HepG2 (cell line): ENCODE data around the gene LTB4R. TPM values are rescaled to one million over a fixed set of nuclear protein-coding genes. Genes with fewer than 3 reads are reported as not detected.

Experiments used
- CCDC6 ChIP-seq: sonication (generic); formaldehyde crosslinking; IDR thresholded peaks from 2 replicates; pipeline ENCODE4 v1.8.1; 2022; ENCODE audit warnings: mild to moderate bottlenecking, missing genetic modification reagents, moderate library complexity
- ELF3 ChIP-seq: IDR thresholded peaks from 2 replicates; pipeline ENCODE4 v1.6.1; 2016; ENCODE audit warnings: missing genetic modification reagents, missing compliant biosample characterization
- GATA4 ChIP-seq: sonication (generic); IDR thresholded peaks from 2 replicates; pipeline ENCODE4 v1.6.1; 2016; ENCODE audit warnings: antibody characterized with exemption, low read depth, borderline replicate concordance
- HBP1 ChIP-seq: IDR thresholded peaks from 2 replicates; pipeline ENCODE4 v1.6.1; 2016; ENCODE audit warnings: low read depth, control low read depth
- LCORL ChIP-seq, 2 experiments: fragments of 450-650 bp in 1 of 2; sonication (generic) in 1 of 2; formaldehyde crosslinking in 1 of 2; IDR thresholded peaks; 2 replicates each; pipeline versions ENCODE4 v1.5.0 to v1.6.1; 2017 to 2020; ENCODE audit warnings: antibody characterized with exemption in 1 of 2, missing genetic modification reagents in 1 of 2
- NR2F1 ChIP-seq, 2 experiments: fragments of 450-650 bp in 1 of 2; formaldehyde crosslinking in 1 of 2; IDR thresholded peaks; 2 replicates each; pipeline versions ENCODE4 v1.5.0 to v1.6.1; 2016 to 2020; ENCODE audit warnings: mild to moderate bottlenecking in 1 of 2, missing compliant biosample characterization in 1 of 2, missing genetic modification reagents in 1 of 2, moderate library complexity in 1 of 2
- PCBP1 ChIP-seq: fragments of 200-400 bp; formaldehyde crosslinking; IDR thresholded peaks from 2 replicates; pipeline ENCODE4 v1.6.1; 2017; ENCODE audit warnings: mild to moderate bottlenecking, low read depth, low read length, borderline replicate concordance
- RCOR2 ChIP-seq: IDR thresholded peaks from 2 replicates; pipeline ENCODE4 v1.6.1; 2016; ENCODE audit warnings: missing biosample characterization, missing genetic modification reagents
- SNRNP70 ChIP-seq: fragments of 200-400 bp; formaldehyde crosslinking; IDR thresholded peaks from 2 replicates; pipeline ENCODE4 v1.6.1; 2017; ENCODE audit warnings: mild to moderate bottlenecking, low read depth, low read length, moderate library complexity
- ZFP82 ChIP-seq: sonication (generic); formaldehyde crosslinking; IDR thresholded peaks from 2 replicates; pipeline ENCODE4 v1.5.1; 2020; ENCODE audit warnings: mild to moderate bottlenecking, missing genetic modification reagents, borderline replicate concordance
- ZGPAT ChIP-seq: IDR thresholded peaks from 2 replicates; pipeline ENCODE4 v1.6.1; 2016; ENCODE audit warnings: mild to moderate bottlenecking
- ZNF232 ChIP-seq: sonication (generic); formaldehyde crosslinking; IDR thresholded peaks from 2 replicates; pipeline ENCODE4 v1.4.0; 2020; ENCODE audit warnings: missing genetic modification reagents, borderline replicate concordance
- ZNF274 ChIP-seq: sonication (generic); formaldehyde crosslinking; IDR thresholded peaks from 2 replicates; pipeline ENCODE4 v1.5.1; 2020; ENCODE audit warnings: mild to moderate bottlenecking, missing genetic modification reagents
- ZNF547 ChIP-seq: sonication (generic); formaldehyde crosslinking; IDR thresholded peaks from 2 replicates; pipeline ENCODE4 v1.5.1; 2020; ENCODE audit warnings: mild to moderate bottlenecking, missing genetic modification reagents
- ZNF569 ChIP-seq: sonication (generic); formaldehyde crosslinking; IDR thresholded peaks from 2 replicates; pipeline ENCODE4 v1.5.0; 2020; ENCODE audit warnings: mild to moderate bottlenecking, missing genetic modification reagents, moderate library complexity, borderline replicate concordance
- ZNF614 ChIP-seq: IDR thresholded peaks from 2 replicates; pipeline ENCODE4 v1.6.1; 2018; ENCODE audit warnings: missing biosample characterization, missing genetic modification reagents, inconsistent platforms, borderline replicate concordance
- ZNF839 ChIP-seq: sonication (generic); formaldehyde crosslinking; IDR thresholded peaks from 2 replicates; pipeline ENCODE4 v1.4.0; 2020; ENCODE audit warnings: missing genetic modification reagents, mild to moderate bottlenecking, borderline replicate concordance
- polyA plus RNA-seq, 8 experiments: library from polyadenylated mRNA; depleted of rRNA in 3 of 8; stranded (reverse) in 7 of 8; unstranded in 1 of 8; fragments of >200 nt; fragmentation: Illumina TruSeq in 4 of 8; extraction: Trizol in 4 of 8; gene quantifications; 2 replicates each; pipeline versions ENCODE4 v1.2.1 to v1.2.3, GENCODE V29; 2011 to 2016; ENCODE audit warnings: low read depth in 4 of 8, missing spikeins in 1 of 8, mixed read lengths in 1 of 8; ENCODE audit not compliant: insufficient read depth in 1 of 8
- total RNA-seq, 5 experiments: library from RNA; depleted of rRNA; stranded (reverse); fragments of >200 nt; fragmentation: Illumina TruSeq; extraction: Trizol; gene quantifications; 2 replicates each; pipeline ENCODE4 v1.2.3, GENCODE V29; 2016; ENCODE audit warnings: low read depth in 1 of 5
- TF ChIP-seq, protein P1 (sequence below), 2 experiments: sonication (generic) in 1 of 2; formaldehyde crosslinking in 1 of 2; IDR thresholded peaks; 2 replicates each; pipeline versions ENCODE4 v1.5.1 to v1.6.1; 2011 to 2020; ENCODE audit warnings: borderline replicate concordance in 1 of 2, low read depth in 1 of 2, low read length in 1 of 2, mild to moderate bottlenecking in 1 of 2, missing genetic modification reagents in 1 of 2, moderate library complexity in 1 of 2
- TF ChIP-seq, protein P2 (sequence below): conservative IDR thresholded peaks from 2 replicates; pipeline ENCODE4 v1.6.1; 2018; ENCODE audit warnings: missing genetic modification reagents

Gene LTB4R
- total and polyA plus RNA-seq, 2 of the 13 experiments (the other 11 are each of a cell fraction or from before 2014, with no cell fraction given), result 3.2 to 8.2 TPM

GRCh38 chr14:24296341-24297157 is 14.8 kb upstream of the LTB4R start (continued):
- no peak for TF ChIP-seq HBP1 (CRISPR knock-in tag)
- TF ChIP-seq, protein P1, sequence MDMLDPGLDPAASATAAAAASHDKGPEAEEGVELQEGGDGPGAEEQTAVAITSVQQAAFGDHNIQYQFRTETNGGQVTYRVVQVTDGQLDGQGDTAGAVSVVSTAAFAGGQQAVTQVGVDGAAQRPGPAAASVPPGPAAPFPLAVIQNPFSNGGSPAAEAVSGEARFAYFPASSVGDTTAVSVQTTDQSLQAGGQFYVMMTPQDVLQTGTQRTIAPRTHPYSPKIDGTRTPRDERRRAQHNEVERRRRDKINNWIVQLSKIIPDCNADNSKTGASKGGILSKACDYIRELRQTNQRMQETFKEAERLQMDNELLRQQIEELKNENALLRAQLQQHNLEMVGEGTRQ (IDR thresholded peaks at IDR 0.05; ENCODE audit: low read depth, low read length), result 0 out of 2 replicates have a peak, but pooled peaks have one; percentile 1
- TF ChIP-seq, protein P1 (CRISPR knock-in tag; IDR thresholded peaks at IDR 0.05; ENCODE audit: borderline replicate concordance), result no peak
- TF ChIP-seq CCDC6 (CRISPR knock-in tag), result no peak
- peak; percentile 66; the same call in 1 of the 2 replicates for TF ChIP-seq ELF3 (CRISPR knock-in tag)
- peak; percentile 91 for TF ChIP-seq ZNF614 (CRISPR knock-in tag)
- TF ChIP-seq SNRNP70, result no peak
- no peak; the same call in 1 of the 2 replicates for TF ChIP-seq ZNF547 (CRISPR knock-in tag)
- TF ChIP-seq RCOR2 (CRISPR knock-in tag), result no peak
- TF ChIP-seq, protein P2, sequence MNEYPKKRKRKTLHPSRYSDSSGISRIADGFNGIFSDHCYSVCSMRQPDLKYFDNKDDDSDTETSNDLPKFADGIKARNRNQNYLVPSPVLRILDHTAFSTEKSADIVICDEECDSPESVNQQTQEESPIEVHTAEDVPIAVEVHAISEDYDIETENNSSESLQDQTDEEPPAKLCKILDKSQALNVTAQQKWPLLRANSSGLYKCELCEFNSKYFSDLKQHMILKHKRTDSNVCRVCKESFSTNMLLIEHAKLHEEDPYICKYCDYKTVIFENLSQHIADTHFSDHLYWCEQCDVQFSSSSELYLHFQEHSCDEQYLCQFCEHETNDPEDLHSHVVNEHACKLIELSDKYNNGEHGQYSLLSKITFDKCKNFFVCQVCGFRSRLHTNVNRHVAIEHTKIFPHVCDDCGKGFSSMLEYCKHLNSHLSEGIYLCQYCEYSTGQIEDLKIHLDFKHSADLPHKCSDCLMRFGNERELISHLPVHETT (CRISPR knock-in tag), result no peak
- no peak for TF ChIP-seq PCBP1
- no peak for TF ChIP-seq LCORL (IDR thresholded peaks at IDR 0.05)
- TF ChIP-seq LCORL (CRISPR knock-in tag; IDR thresholded peaks at IDR 0.05), result peak; percentile 49; the same call in 1 of the 2 replicates
- no peak for TF ChIP-seq ZNF569
- no peak for TF ChIP-seq GATA4
- 0 out of 2 replicates have a peak, but pooled peaks have one; percentile 67 for TF ChIP-seq ZNF274 (CRISPR knock-in tag)
- TF ChIP-seq ZFP82, result no peak
- 0 out of 4 replicates have a peak, but pooled peaks of 1 of the 2 experiments have one; percentile 9 for TF ChIP-seq NR2F1 (CRISPR knock-in tag; IDR thresholded peaks at IDR 0.05)
- TF ChIP-seq ZNF839 (CRISPR knock-in tag), result peak; percentile 33; the same call in 1 of the 2 replicates
- no peak for TF ChIP-seq ZNF232
- no peak for TF ChIP-seq ZGPAT (CRISPR knock-in tag)
